Measurements from ENCODE around the gene SF3A2.

DNA sequence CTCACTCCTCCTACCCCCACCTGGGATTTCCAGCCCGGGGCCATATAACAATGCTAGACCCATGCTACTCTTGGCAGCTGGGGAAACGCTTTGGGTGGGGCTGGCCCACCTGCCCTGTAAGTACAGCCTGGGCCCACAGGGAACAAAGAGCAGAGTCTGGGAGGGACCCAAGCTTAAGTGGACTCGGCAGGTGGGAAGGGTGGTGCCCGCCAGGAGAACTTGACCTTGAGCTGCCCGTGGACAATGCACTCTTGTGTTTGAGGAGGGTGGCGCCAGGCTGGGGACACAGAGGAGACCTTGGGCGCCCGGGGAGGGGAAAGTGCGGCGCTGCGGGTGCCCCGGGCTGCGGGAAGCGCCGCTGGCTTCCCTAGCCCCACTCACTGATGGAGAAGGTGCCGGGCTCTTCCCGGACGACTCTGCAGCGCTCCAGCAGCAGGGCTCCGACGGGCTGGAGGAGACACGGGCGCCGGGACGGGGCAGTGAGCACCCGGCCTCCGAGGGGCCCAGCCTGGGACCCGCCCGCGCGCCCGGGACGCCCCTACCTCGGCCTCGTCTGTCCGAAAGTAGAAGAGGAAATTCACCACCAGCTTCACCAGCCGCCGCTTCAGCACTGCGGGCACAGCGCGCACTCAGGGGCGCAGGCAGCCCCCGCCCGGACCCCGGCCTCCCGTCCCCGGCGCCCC is 1.1 kb upstream of the SF3A2 start:
- TF ChIP-seq, protein P1, sequence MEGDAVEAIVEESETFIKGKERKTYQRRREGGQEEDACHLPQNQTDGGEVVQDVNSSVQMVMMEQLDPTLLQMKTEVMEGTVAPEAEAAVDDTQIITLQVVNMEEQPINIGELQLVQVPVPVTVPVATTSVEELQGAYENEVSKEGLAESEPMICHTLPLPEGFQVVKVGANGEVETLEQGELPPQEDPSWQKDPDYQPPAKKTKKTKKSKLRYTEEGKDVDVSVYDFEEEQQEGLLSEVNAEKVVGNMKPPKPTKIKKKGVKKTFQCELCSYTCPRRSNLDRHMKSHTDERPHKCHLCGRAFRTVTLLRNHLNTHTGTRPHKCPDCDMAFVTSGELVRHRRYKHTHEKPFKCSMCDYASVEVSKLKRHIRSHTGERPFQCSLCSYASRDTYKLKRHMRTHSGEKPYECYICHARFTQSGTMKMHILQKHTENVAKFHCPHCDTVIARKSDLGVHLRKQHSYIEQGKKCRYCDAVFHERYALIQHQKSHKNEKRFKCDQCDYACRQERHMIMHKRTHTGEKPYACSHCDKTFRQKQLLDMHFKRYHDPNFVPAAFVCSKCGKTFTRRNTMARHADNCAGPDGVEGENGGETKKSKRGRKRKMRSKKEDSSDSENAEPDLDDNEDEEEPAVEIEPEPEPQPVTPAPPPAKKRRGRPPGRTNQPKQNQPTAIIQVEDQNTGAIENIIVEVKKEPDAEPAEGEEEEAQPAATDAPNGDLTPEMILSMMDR (IDR thresholded peaks at IDR 0.05), result no peak
- TF ChIP-seq POLR2A (IDR thresholded peaks at IDR 0.05), result peak; percentile 36 to 73 (median 55)
